Mammary epithelial cell (primary cell): ENCODE data around the gene LRRC34.

Experiments
- CTCF ChIP-seq, 2 donors: IDR thresholded peaks in 1 of 2; conservative IDR thresholded peaks in 1 of 2; 2 replicates each; pipeline ENCODE4 v1.5.1; 2011 to 2012; ENCODE audit warnings: inconsistent platforms in 2 of 2, low read length in 2 of 2, mild to moderate bottlenecking in 2 of 2, control low read depth in 1 of 2, low read depth in 1 of 2; ENCODE audit not compliant: insufficient read depth in 1 of 2; ENCODE audit errors: extremely low read depth in 1 of 2
- EZH2 ChIP-seq: IDR thresholded peaks from 2 replicates; pipeline ENCODE4 v1.6.1; 2012; ENCODE audit warnings: low read length, inconsistent platforms, borderline replicate concordance

DNA sequence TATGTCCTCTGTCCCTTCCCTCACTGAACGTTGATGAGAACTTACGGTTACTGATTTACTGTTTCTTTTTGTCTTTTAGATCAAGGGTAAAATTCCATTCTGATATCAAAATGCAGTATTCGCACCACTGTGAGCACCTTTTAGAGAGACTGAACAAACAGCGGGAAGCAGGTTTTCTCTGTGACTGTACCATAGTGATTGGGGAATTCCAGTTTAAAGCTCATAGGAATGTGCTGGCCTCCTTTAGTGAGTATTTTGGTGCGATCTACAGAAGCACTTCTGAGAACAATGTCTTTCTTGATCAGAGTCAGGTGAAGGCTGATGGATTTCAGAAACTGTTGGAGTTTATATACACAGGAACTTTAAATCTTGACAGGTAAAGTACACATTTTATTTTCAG lies 38.5 kb downstream of the LRRC34 start:
- TF ChIP-seq EZH2, result no peak
- TF ChIP-seq CTCF (conservative IDR thresholded peaks at IDR 0.05 in 1 of 2, IDR thresholded peaks at IDR 0.05 in 1 of 2; ENCODE audit: extremely low read depth in 1 of 2, insufficient read depth in 1 of 2, low read depth in 1 of 2, low read length in 2 of 2), result no peak
